SK-N-SH (cell line): ENCODE results near the gene LILRA6. TPM values are rescaled to one million over a fixed set of nuclear protein-coding genes. Genes with fewer than 3 reads are reported as not detected.

Experiments
- CTCF ChIA-PET: fragments of 300-600, 350-600 bp; formaldehyde crosslinking; extraction: SDS; loops from one replicate; lab custom pipeline; 2021; lab: Yijun Ruan, JAX
- POLR2A ChIA-PET: fragments of 350-600 bp; sonication (Branson Sonifier 250); formaldehyde crosslinking; extraction: SDS; loops from one replicate; lab custom pipeline; 2020; ENCODE audit warnings: antibody characterized with exemption, inconsistent platforms; lab: Yijun Ruan, JAX
- DNase-seq: peaks from one replicate; pipeline ENCODE4 v3.0.0; 2012
- H2AFZ ChIP-seq: fragments of 200-600 bp; sonication (generic); 2 replicates; pipeline ENCODE4 v1.8.1; 2016; ENCODE audit warnings: antibody characterized with exemption, mild to moderate bottlenecking, low read depth
- H3F3A ChIP-seq: fragments of 200-600 bp; sonication (generic); replicated peaks from 2 replicates; pipeline ENCODE3; 2016; ENCODE audit warnings: antibody characterized with exemption, mild to moderate bottlenecking; ENCODE audit not compliant: insufficient read depth
- H3K27ac ChIP-seq, 2 experiments: fragments of 200-500 bp in 1 of 2; fragments of 200-600 bp in 1 of 2; sonication (Bioruptor generic) in 1 of 2; sonication (generic), shearing (Covaris generic) in 1 of 2; 2 replicates each; pipeline versions ENCODE4 v1.5.1 to v1.6.1; 2014 to 2016; ENCODE audit warnings: low read depth in 2 of 2, inconsistent platforms in 1 of 2, low read length in 1 of 2, mild to moderate bottlenecking in 1 of 2, mixed read lengths in 1 of 2
- H3K27me3 ChIP-seq: fragments of 200-600 bp; sonication (generic), shearing (Covaris generic); 2 replicates; pipeline ENCODE4 v1.6.1; 2016; ENCODE audit warnings: mixed run types; ENCODE audit not compliant: insufficient read depth
- H3K36me3 ChIP-seq, 2 experiments: fragments of 200-500 bp in 1 of 2; fragments of 200-600 bp in 1 of 2; sonication (Bioruptor generic) in 1 of 2; sonication (generic) in 1 of 2; replicated peaks in 1 of 2; 2 replicates each; pipeline versions ENCODE3 to v1.5.1; 2014 to 2016; ENCODE audit warnings: low read length in 1 of 2, mild to moderate bottlenecking in 1 of 2; ENCODE audit not compliant: insufficient read depth in 2 of 2, control insufficient read depth in 1 of 2
- H3K4me1 ChIP-seq, 2 experiments: fragments of 200-500 bp in 1 of 2; fragments of 200-600 bp in 1 of 2; sonication (Bioruptor generic) in 1 of 2; sonication (generic), shearing (Covaris generic) in 1 of 2; 2 replicates each; pipeline versions ENCODE4 v1.5.1 to v1.6.1; 2014 to 2016; ENCODE audit warnings: low read depth in 1 of 2, low read length in 1 of 2, mixed run types in 1 of 2; ENCODE audit not compliant: insufficient read depth in 2 of 2, control insufficient read depth in 1 of 2
- H3K4me2 ChIP-seq: fragments of 200-600 bp; sonication (generic), shearing (Covaris generic); 2 replicates; pipeline ENCODE4 v1.6.1; 2017; ENCODE audit warnings: mixed run types
- H3K4me3 ChIP-seq, 2 experiments: fragments of 200-500 bp in 1 of 2; fragments of 200-600 bp in 1 of 2; sonication (Bioruptor generic) in 1 of 2; sonication (generic), shearing (Covaris generic) in 1 of 2; 2 replicates each; pipeline versions ENCODE4 v1.5.1 to v1.8.1; 2014 to 2016; ENCODE audit warnings: low read depth in 2 of 2, inconsistent platforms in 1 of 2, low read length in 1 of 2, mild to moderate bottlenecking in 1 of 2, mixed read lengths in 1 of 2, moderate library complexity in 1 of 2
- H3K79me2 ChIP-seq: fragments of 200-600 bp; sonication (generic); 2 replicates; pipeline ENCODE4 v1.8.1; 2017; ENCODE audit warnings: mild to moderate bottlenecking; ENCODE audit not compliant: insufficient read depth
- H3K9ac ChIP-seq: fragments of 200-600 bp; sonication (generic); 2 replicates; pipeline ENCODE4 v1.6.1; 2017; ENCODE audit warnings: mixed run types
- H3K9me2 ChIP-seq: fragments of 200-600 bp; sonication (generic); 2 replicates; pipeline ENCODE4 v1.6.1; 2017; ENCODE audit warnings: mixed run types
- H3K9me3 ChIP-seq: fragments of 200-600 bp; sonication (generic); 2 replicates; pipeline ENCODE4 v1.6.1; 2017; ENCODE audit warnings: mixed run types, mild to moderate bottlenecking, moderate library complexity
- H4K20me1 ChIP-seq: fragments of 200-600 bp; sonication (generic); 2 replicates; pipeline ENCODE4 v1.6.1; 2017; ENCODE audit warnings: mild to moderate bottlenecking, mixed run types; ENCODE audit not compliant: insufficient read depth
- CTCF ChIP-seq: fragments of 200-600 bp; sonication (generic); IDR thresholded peaks from 2 replicates; pipeline ENCODE4 v1.6.1; 2017; ENCODE audit warnings: antibody characterized with exemption, mild to moderate bottlenecking, moderate library complexity
- ELF1 ChIP-seq: IDR thresholded peaks from 2 replicates; pipeline ENCODE4 v1.4.0; 2012
- EP300 ChIP-seq, 2 experiments: IDR thresholded peaks; 2 replicates each; pipeline versions ENCODE4 v1.4.0 to v1.6.1; 2012; ENCODE audit warnings: borderline replicate concordance in 1 of 2, low read depth in 1 of 2, low read length in 1 of 2
- EZH2phosphoT487 ChIP-seq: fragments of 200-600 bp; sonication (generic); IDR thresholded peaks from 2 replicates; pipeline ENCODE4 v1.6.1; 2017; ENCODE audit warnings: low read depth, mixed run types, mild to moderate bottlenecking, antibody characterized with exemption, moderate library complexity, borderline replicate concordance
- FOSL2 ChIP-seq: IDR thresholded peaks from 2 replicates; pipeline ENCODE4 v1.4.0; 2012; ENCODE audit warnings: low read depth, mild to moderate bottlenecking, moderate library complexity, borderline replicate concordance
- FOXJ3 ChIP-seq: sonication (generic); formaldehyde crosslinking; IDR thresholded peaks from 2 replicates; pipeline ENCODE4 v1.5.1; 2020; ENCODE audit warnings: mild to moderate bottlenecking, missing genetic modification reagents
- FOXM1 ChIP-seq: IDR thresholded peaks from 2 replicates; pipeline ENCODE4 v1.4.0; 2012; ENCODE audit warnings: low read depth, mild to moderate bottlenecking
- GABPA ChIP-seq: IDR thresholded peaks from 2 replicates; pipeline ENCODE4 v1.4.0; 2012; ENCODE audit warnings: low read depth, mild to moderate bottlenecking
- GATA2 ChIP-seq: sonication (generic); formaldehyde crosslinking; IDR thresholded peaks from 2 replicates; pipeline ENCODE4 v1.5.0; 2020; ENCODE audit warnings: mild to moderate bottlenecking, missing genetic modification reagents
- MAX ChIP-seq: IDR thresholded peaks from 2 replicates; pipeline ENCODE4 v1.4.0; 2012; ENCODE audit warnings: low read depth
- MXI1 ChIP-seq: IDR thresholded peaks from 2 replicates; pipeline ENCODE4 v1.6.1; 2012; ENCODE audit warnings: mild to moderate bottlenecking, low read depth, low read length, improper control_type of control experiment
- NFIC ChIP-seq: IDR thresholded peaks from 2 replicates; pipeline ENCODE4 v1.4.0; 2012; ENCODE audit warnings: borderline replicate concordance
- NRF1 ChIP-seq: IDR thresholded peaks from 2 replicates; pipeline ENCODE4 v1.6.1; 2012; ENCODE audit warnings: low read depth, mild to moderate bottlenecking, low read length
- RAD21 ChIP-seq: IDR thresholded peaks from 2 replicates; pipeline ENCODE4 v1.6.1; 2012; ENCODE audit warnings: mild to moderate bottlenecking, low read length
- RCOR1 ChIP-seq: fragments of 150-350 bp; IDR thresholded peaks from 2 replicates; pipeline ENCODE4 v1.6.1; 2017; ENCODE audit warnings: antibody characterized with exemption, low read length
- REST ChIP-seq: IDR thresholded peaks from 2 replicates; pipeline ENCODE4 v1.6.1; 2012; ENCODE audit warnings: mild to moderate bottlenecking, low read depth, low read length, moderate library complexity
- RXRA ChIP-seq: IDR thresholded peaks from 2 replicates; pipeline ENCODE4 v1.4.0; 2012; ENCODE audit warnings: low read depth, mild to moderate bottlenecking, borderline replicate concordance
- TCF12 ChIP-seq: IDR thresholded peaks from 2 replicates; pipeline ENCODE4 v1.4.0; 2012
- USF1 ChIP-seq: IDR thresholded peaks from 2 replicates; pipeline ENCODE4 v1.4.0; 2012; ENCODE audit warnings: low read depth, borderline replicate concordance
- YY1 ChIP-seq: IDR thresholded peaks from 2 replicates; pipeline ENCODE4 v1.4.0; 2012; ENCODE audit warnings: low read depth, mild to moderate bottlenecking
- WGBS: methylation state at CpG from one replicate; pipeline ENCODE4 v1.1.6; 2017; ENCODE audit warnings: low lambda C conversion rate; 5-methylcytosine and 5-hydroxymethylcytosine counted together
- polyA plus RNA-seq, 3 experiments: library from polyadenylated mRNA; depleted of rRNA; stranded (reverse); fragments of >200 nt; gene quantifications; 2 replicates each; pipeline ENCODE4 v1.2.3, GENCODE V29; 2012
- TF ChIP-seq, protein P1 (sequence below): fragments of 150-350 bp; IDR thresholded peaks from 2 replicates; pipeline ENCODE4 v1.6.1; 2017; ENCODE audit warnings: antibody characterized with exemption, low read length, low read depth, borderline replicate concordance
- TF ChIP-seq, protein P2 (sequence below): fragments of 150-350 bp; IDR thresholded peaks from 2 replicates; pipeline ENCODE4 v1.6.1; 2016; ENCODE audit warnings: mild to moderate bottlenecking, low read depth, low read length

The LILRA6 gene
- polyA plus RNA-seq, 1 of the 3 experiments (the other 2 are of a cell fraction): not detected

DNA sequence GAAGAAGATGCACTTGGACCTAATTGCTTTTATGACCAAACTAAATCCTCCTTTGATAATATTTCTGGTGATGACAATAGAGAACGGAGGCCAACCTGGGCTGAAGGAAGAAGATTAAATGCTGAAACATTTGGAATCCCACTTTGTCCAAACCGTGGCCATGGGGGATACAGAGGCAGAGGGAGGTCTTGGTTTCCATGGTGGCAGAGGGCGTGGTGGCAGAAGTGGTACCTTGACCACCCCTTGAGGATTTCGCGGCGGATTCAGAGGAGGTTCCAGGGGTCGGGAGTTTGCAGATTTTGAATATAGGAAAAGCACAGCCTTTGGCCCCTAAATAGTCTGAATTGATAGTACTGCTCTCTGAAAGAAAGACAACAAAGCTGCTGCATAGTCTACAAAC, 12.6 kb downstream of the LILRA6 start (continued):
- no peak for TF ChIP-seq CTCF
- TF ChIP-seq, protein P1, sequence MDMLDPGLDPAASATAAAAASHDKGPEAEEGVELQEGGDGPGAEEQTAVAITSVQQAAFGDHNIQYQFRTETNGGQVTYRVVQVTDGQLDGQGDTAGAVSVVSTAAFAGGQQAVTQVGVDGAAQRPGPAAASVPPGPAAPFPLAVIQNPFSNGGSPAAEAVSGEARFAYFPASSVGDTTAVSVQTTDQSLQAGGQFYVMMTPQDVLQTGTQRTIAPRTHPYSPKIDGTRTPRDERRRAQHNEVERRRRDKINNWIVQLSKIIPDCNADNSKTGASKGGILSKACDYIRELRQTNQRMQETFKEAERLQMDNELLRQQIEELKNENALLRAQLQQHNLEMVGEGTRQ: no peak

DNA sequence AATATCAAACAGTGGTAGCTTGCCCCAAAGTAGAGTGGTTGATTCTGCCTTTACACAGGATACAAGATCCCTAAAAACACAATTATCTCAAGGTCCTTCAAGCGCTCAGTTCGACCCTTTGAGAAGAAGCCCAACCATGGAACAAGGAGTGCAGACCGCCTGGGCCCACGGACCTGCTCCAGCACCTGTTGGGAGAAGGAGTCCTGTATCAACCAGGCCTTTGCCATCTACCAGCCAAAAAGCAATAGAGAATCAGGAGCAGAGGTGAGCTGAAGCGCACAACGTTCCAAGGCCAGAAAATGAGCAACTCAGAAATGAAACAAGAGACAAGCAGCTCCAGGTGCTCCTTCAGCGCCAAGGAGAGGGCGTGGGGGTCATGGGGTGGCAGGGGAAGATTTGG, 13.4 kb downstream of the LILRA6 start:
- no peak for DNase-seq
- POLR2A ChIA-PET: no interaction called here

More for the DNA sequence above, 13.4 kb downstream of the LILRA6 start:
- TF ChIP-seq RXRA (no peak), MXI1 (no peak), EP300 (IDR thresholded peaks at IDR 0.05; ENCODE audit: borderline replicate concordance in 1 of 2, low read depth in 1 of 2, low read length in 1 of 2) (no peak), FOSL2 (no peak), GABPA (no peak), MAX (no peak), RAD21 (no peak), YY1 (no peak), EZH2phosphoT487 (no peak), NRF1 (no peak), REST (no peak), TCF12 (no peak), ELF1 (no peak), GATA2 (no peak), FOXJ3 (no peak), NFIC (no peak), FOXM1 (no peak), RCOR1 (no peak), USF1 (no peak)
- TF ChIP-seq, protein P2, sequence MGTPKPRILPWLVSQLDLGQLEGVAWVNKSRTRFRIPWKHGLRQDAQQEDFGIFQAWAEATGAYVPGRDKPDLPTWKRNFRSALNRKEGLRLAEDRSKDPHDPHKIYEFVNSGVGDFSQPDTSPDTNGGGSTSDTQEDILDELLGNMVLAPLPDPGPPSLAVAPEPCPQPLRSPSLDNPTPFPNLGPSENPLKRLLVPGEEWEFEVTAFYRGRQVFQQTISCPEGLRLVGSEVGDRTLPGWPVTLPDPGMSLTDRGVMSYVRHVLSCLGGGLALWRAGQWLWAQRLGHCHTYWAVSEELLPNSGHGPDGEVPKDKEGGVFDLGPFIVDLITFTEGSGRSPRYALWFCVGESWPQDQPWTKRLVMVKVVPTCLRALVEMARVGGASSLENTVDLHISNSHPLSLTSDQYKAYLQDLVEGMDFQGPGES: no peak
- TF ChIP-seq, all 33 proteins: peak for 0
- peaks cover 0 to 2% of the 10 kb centered on the region in 2 experiments; a peak in 1 of 4 replicates for H3K4me1 ChIP-seq
- no peak overlapping the region for H3K4me2 ChIP-seq
- H3F3A ChIP-seq: no peaks in the 10 kb centered on the region
- CTCF ChIA-PET: no interaction called here
- H3K27ac ChIP-seq: no peak overlapping the region
- H3K79me2 ChIP-seq: no peaks in the 10 kb centered on the region
- H2AFZ ChIP-seq: no peak overlapping the region
- 25% methylated on average over 6 of the region's 8 CpGs for WGBS
- H3K9ac ChIP-seq: no peak overlapping the region
- H3K9me3 ChIP-seq: no peaks in the 10 kb centered on the region
- no peaks in the 10 kb centered on the region for H3K9me2 ChIP-seq
- H3K27me3 ChIP-seq: peaks cover 7% of the 10 kb centered on the region; the same call in 1 of the 2 replicates
- H4K20me1 ChIP-seq: no peaks in the 10 kb centered on the region
- no peak overlapping the region for H3K4me3 ChIP-seq
- no peaks in the 10 kb centered on the region for H3K36me3 ChIP-seq
